GM18502 (cell line): ENCODE results near the gene IL21.
"Not testable (repeated sequence)": the region's sequence is repeated elsewhere in the genome, so short reads cannot be mapped to it uniquely, and the experiment has no call there.

Experiments used
- ATAC-seq: cut with Tn5 transposase; IDR thresholded peaks from one replicate; pipeline ENCODE4 v1.9.1; 2021; ENCODE audit warnings: mild to moderate bottlenecking; ENCODE audit not compliant: unreplicated experiment, poor library complexity

Gene IL21

GRCh38 chr4:122621016-122621507, at the start of gene IL21:
IL21 (minus strand) TSS chr4:122621066; CDS start chr4:122621011, 55 bp downstream.
- ATAC-seq: no peak

GRCh38 chr4:122669911-122670738, 49.3 kb upstream of the IL21 start:
- no peak for ATAC-seq

GRCh38 chr4:122668241-122668640, 47.4 kb upstream of the IL21 start:
- no peak for ATAC-seq

- ATAC-seq: no peak
Observed at GRCh38 chr4:122666527-122667245, 45.8 kb upstream of the IL21 start.

GRCh38 chr4:122665161-122665929, 44.5 kb upstream of the IL21 start:
- no peak for ATAC-seq

- no peak for ATAC-seq
Observed at GRCh38 chr4:122663814-122664610, 43.1 kb upstream of the IL21 start.

- ATAC-seq: no peak
Observed at GRCh38 chr4:122663291-122663690, 42.4 kb upstream of the IL21 start.

GRCh38 chr4:122662701-122663100, 41.8 kb upstream of the IL21 start:
- no peak for ATAC-seq

- no peak for ATAC-seq
Observed at GRCh38 chr4:122661176-122662160, 40.6 kb upstream of the IL21 start.

- peak; percentile 97 for ATAC-seq
Observed at GRCh38 chr4:122658818-122659295, 38.0 kb upstream of the IL21 start.

GRCh38 chr4:122658377-122658776, 37.5 kb upstream of the IL21 start:
- no peak for ATAC-seq

GRCh38 chr4:122657553-122657952, 36.7 kb upstream of the IL21 start:
- no peak for ATAC-seq

- ATAC-seq: not testable (repeated sequence)
Observed at GRCh38 chr4:122656583-122656982, 35.7 kb upstream of the IL21 start.

- ATAC-seq: no peak
Observed at GRCh38 chr4:122652379-122652778, 31.5 kb upstream of the IL21 start.

- no peak for ATAC-seq
Observed at GRCh38 chr4:122650148-122650547, 29.3 kb upstream of the IL21 start.

GRCh38 chr4:122647656-122648055, 26.8 kb upstream of the IL21 start:
- no peak for ATAC-seq

GRCh38 chr4:122643257-122643656, 22.4 kb upstream of the IL21 start:
- no peak for ATAC-seq

- no peak for ATAC-seq
Observed at GRCh38 chr4:122639181-122639580, 18.3 kb upstream of the IL21 start.

- ATAC-seq: peak; percentile 68
Observed at GRCh38 chr4:122636697-122637096, 15.8 kb upstream of the IL21 start.
